ENCODE data around the gene SFT2D2.

- no peak for TF ChIP-seq EZH2 (optimal IDR thresholded peaks at IDR 0.05; ENCODE audit: low read depth, low read length)
- TF ChIP-seq CTCF (IDR thresholded peaks at IDR 0.05; ENCODE audit: low read length) = no peak
- TF ChIP-seq EZH2phosphoT487 (IDR thresholded peaks at IDR 0.05; ENCODE audit: low read length) = no peak
Observed at GRCh38 chr1:168223681-168224540, 1.9 kb upstream of the SFT2D2 start.
